ENCODE measurements around the gene TBC1D17. TPM values are rescaled to one million over a fixed set of nuclear protein-coding genes. Genes with fewer than 3 reads are reported as not detected.

Gene TBC1D17
- total RNA-seq, 1 donor from 2014 or later, result 44.6 TPM

DNA sequence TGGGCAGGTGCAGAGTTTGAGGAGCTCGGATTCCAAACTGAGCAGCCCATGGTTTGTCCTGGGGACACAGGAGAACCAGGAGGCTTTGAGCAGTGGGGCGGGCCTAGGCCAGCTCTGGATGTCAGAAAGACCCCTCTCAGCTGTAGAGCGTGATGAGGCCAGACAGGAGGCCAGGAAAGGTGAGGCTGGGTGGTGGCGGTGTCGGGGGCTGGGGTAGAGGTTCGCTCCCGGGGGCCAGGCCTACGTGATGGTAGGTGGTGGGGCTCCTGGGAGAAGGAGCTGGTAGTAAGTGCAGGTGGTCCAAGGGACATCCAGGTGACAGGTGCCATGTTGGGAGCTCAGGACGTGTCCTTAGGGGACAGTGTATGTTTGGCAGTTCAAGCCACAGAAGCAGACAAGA is 40.1 kb upstream of the TBC1D17 start:
- intact Hi-C loops (cut with DNase I), result no loop called here
- H3K4me3 ChIP-seq, result no peak overlapping the region
- no peaks in the 10 kb centered on the region for H3K4me1 ChIP-seq
- H3K27ac ChIP-seq, result no peak overlapping the region
- H3K9me3 ChIP-seq, result no peaks in the 10 kb centered on the region
- peaks cover 50 to 79% of the 10 kb centered on the region in 2 donors for H3K36me3 ChIP-seq
- TF ChIP-seq, protein P1, sequence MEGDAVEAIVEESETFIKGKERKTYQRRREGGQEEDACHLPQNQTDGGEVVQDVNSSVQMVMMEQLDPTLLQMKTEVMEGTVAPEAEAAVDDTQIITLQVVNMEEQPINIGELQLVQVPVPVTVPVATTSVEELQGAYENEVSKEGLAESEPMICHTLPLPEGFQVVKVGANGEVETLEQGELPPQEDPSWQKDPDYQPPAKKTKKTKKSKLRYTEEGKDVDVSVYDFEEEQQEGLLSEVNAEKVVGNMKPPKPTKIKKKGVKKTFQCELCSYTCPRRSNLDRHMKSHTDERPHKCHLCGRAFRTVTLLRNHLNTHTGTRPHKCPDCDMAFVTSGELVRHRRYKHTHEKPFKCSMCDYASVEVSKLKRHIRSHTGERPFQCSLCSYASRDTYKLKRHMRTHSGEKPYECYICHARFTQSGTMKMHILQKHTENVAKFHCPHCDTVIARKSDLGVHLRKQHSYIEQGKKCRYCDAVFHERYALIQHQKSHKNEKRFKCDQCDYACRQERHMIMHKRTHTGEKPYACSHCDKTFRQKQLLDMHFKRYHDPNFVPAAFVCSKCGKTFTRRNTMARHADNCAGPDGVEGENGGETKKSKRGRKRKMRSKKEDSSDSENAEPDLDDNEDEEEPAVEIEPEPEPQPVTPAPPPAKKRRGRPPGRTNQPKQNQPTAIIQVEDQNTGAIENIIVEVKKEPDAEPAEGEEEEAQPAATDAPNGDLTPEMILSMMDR (IDR thresholded peaks at IDR 0.05), result no peak
- H3K27me3 ChIP-seq, result no peaks in the 10 kb centered on the region
- DNase-seq (ENCODE audit: low spot score in 2 of 2), result no peak

DNA sequence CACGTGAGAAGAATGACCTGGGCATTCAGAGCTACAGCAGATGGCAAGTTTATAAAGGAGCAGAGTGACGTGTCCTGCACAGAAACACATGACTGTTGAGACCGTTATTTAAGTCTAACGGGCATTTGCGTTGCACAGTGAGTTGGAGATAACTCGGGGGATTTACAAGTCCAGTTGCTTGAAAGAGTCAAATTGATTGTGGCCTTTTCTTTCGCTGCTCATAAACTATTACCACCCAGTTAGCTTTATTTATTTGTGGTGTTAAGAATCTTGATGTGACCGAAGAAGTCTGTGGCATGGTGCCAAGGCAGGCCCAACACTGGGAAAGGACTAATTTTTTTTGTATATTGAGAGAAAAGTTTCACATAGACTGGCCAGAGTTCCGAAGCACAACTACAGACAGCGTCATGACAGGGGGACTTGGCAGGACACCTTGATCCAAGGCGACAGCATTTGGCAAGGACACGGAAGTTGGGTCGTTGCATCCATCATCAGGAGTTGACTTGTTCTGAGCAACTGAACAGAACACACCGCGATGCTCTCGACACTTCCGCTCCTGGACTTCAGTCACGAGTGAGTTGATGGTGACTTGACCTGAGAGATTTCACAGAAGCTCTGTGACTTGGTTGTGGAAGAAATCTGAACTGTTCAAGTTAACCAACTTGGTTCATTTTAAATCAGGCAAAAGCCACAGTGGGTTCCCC is 38.5 kb upstream of the TBC1D17 start:
- Histone ChIP-seq H3K27me3 (no peaks in the 10 kb centered on the region), H3K27ac (no peak overlapping the region), H3K9me3 (no peaks in the 10 kb centered on the region), H3K4me1 (no peaks in the 10 kb centered on the region), H3K4me3 (no peak overlapping the region), H3K36me3 (peaks cover 35 to 64% of the 10 kb centered on the region in 2 donors)
- DNase-seq (ENCODE audit: low spot score in 2 of 2), result no peak
- TF ChIP-seq, protein P1 (IDR thresholded peaks at IDR 0.05), result no peak
- intact Hi-C loops (cut with DNase I), result no loop called here

GRCh38 chr19:49839713-49840112 is 37.8 kb upstream of the TBC1D17 start:
- Histone ChIP-seq H3K27ac (no peak overlapping the region), H3K4me3 (no peak overlapping the region), H3K36me3 (peaks cover 28 to 57% of the 10 kb centered on the region in 2 donors), H3K27me3 (no peaks in the 10 kb centered on the region), H3K4me1 (no peaks in the 10 kb centered on the region), H3K9me3 (no peaks in the 10 kb centered on the region)
- no peak for DNase-seq (ENCODE audit: low spot score in 2 of 2)
- intact Hi-C loops (cut with DNase I), result no loop called here
- TF ChIP-seq, protein P1 (IDR thresholded peaks at IDR 0.05), result no peak

DNA sequence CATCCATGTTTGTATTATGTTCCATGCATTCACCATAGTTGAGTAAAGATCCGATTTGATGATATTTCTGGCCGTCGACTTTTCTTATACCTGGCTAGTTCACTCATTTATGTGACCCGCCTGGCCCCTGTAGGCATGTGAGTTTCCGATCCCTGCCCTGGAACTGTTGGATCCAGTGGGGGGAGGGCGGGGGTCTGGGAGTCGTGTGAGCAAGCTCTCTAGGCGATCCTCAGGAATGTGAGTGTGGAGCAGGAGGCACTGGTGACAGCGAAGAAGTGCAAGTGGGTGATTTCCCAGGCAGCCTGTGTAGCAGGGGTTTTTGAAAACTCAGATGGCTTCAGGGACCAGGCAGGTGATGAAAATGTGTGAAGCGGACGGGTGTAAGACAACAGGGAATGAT is 37.2 kb upstream of the TBC1D17 start:
- no peaks in the 10 kb centered on the region for H3K4me1 ChIP-seq
- H3K36me3 ChIP-seq, result peaks cover 23 to 51% of the 10 kb centered on the region in 2 donors
- H3K27me3 ChIP-seq, result no peaks in the 10 kb centered on the region
- H3K9me3 ChIP-seq, result no peaks in the 10 kb centered on the region
- intact Hi-C loops (cut with DNase I), result no loop called here
- no peak for DNase-seq (ENCODE audit: low spot score in 2 of 2)
- no peak overlapping the region for H3K4me3 ChIP-seq
- H3K27ac ChIP-seq, result no peak overlapping the region
- TF ChIP-seq, protein P1 (IDR thresholded peaks at IDR 0.05), result no peak

GRCh38 chr19:49840736-49841249 is 36.7 kb upstream of the TBC1D17 start:
- no peak overlapping the region for H3K27ac ChIP-seq
- no peaks in the 10 kb centered on the region for H3K27me3 ChIP-seq
- no peaks in the 10 kb centered on the region for H3K9me3 ChIP-seq
- H3K36me3 ChIP-seq, result peaks cover 18 to 47% of the 10 kb centered on the region in 2 donors
- DNase-seq (ENCODE audit: low spot score in 2 of 2), result no peak
- TF ChIP-seq, protein P1 (IDR thresholded peaks at IDR 0.05), result no peak
- no peaks in the 10 kb centered on the region for H3K4me1 ChIP-seq
- H3K4me3 ChIP-seq, result no peak overlapping the region
- intact Hi-C loops (cut with DNase I), result no loop called here

Measured in ascending aorta (tissue), 2 donors.